ENCODE measurements around the gene DMXL1. TPM values are rescaled to one million over a fixed set of nuclear protein-coding genes. Genes with fewer than 3 reads are reported as not detected.

The DMXL1 gene
- total and polyA plus RNA-seq, 8 donors: 37.5 to 48.3 (median 42.4) TPM

DNA sequence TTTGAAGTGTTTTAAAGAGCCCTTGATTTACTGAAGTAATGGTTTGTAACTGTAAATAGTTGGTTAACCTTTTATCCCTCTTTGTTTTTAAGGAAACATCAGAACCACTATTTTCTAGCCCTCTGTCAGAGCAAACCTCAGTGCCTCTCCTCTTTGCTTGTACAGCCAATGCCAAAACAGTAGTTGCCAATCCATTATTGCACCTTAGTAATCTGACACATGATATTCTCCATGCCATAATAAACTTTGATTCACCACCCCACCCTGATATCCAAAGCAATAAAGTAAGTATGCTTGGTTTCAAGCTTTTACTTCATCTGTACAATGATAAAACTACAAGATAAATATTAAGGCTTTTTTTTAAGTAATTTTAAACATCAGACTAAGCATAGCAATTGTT lies 100.8 kb downstream of the DMXL1 start:
- Histone ChIP-seq H3K27ac (no peak overlapping the region), H3K4me1 (no peaks in the 10 kb centered on the region), H3K9me3 (no peaks in the 10 kb centered on the region), H3K4me3 (no peak overlapping the region), H3K27me3 (no peaks in the 10 kb centered on the region), H3K36me3 (peaks cover 0 to 12% of the 10 kb centered on the region in 2 donors)
- ATAC-seq: no peak
- no peak for DNase-seq
- intact Hi-C loops (cut with DNase I): no loop called here
- TF ChIP-seq, protein P1, sequence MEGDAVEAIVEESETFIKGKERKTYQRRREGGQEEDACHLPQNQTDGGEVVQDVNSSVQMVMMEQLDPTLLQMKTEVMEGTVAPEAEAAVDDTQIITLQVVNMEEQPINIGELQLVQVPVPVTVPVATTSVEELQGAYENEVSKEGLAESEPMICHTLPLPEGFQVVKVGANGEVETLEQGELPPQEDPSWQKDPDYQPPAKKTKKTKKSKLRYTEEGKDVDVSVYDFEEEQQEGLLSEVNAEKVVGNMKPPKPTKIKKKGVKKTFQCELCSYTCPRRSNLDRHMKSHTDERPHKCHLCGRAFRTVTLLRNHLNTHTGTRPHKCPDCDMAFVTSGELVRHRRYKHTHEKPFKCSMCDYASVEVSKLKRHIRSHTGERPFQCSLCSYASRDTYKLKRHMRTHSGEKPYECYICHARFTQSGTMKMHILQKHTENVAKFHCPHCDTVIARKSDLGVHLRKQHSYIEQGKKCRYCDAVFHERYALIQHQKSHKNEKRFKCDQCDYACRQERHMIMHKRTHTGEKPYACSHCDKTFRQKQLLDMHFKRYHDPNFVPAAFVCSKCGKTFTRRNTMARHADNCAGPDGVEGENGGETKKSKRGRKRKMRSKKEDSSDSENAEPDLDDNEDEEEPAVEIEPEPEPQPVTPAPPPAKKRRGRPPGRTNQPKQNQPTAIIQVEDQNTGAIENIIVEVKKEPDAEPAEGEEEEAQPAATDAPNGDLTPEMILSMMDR (IDR thresholded peaks at IDR 0.05): no peak

GRCh38 chr5:119174578-119175163 lies 103.8 kb downstream of the DMXL1 start:
- no peaks in the 10 kb centered on the region for H3K27me3 ChIP-seq
- no peak overlapping the region for H3K4me3 ChIP-seq
- ATAC-seq: no peak
- intact Hi-C loops (cut with DNase I): no loop called here
- H3K27ac ChIP-seq: no peak overlapping the region
- TF ChIP-seq, protein P1 (IDR thresholded peaks at IDR 0.05): no peak
- DNase-seq: no peak
- no peaks in the 10 kb centered on the region for H3K4me1 ChIP-seq
- peaks cover 0 to 22% of the 10 kb centered on the region in 2 donors for H3K36me3 ChIP-seq
- H3K9me3 ChIP-seq: no peaks in the 10 kb centered on the region

DNA sequence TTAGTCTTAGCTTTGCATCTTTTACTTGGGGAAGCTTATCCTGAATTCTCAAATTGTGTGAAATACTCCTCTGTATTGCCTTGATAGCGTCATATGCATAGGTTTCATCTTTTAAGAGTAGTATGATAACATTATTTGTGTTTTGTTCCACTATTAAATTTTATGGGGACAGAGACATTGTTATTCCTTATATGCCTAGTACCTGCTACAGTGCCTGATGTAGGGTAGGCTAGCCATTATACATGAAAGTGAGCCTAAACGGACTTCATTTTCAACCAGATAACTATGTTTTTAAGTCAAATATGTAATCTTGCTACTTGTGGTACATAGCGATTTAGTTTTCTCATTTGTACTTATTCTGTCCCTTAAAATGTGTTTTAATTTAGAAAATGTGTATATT lies 105.9 kb downstream of the DMXL1 start:
- TF ChIP-seq, protein P1 (IDR thresholded peaks at IDR 0.05): no peak
- intact Hi-C loops (cut with DNase I): no loop called here
- H3K4me3 ChIP-seq: no peak overlapping the region
- H3K36me3 ChIP-seq: peaks cover 0 to 22% of the 10 kb centered on the region in 2 donors
- ATAC-seq (no peak), DNase-seq (no peak)
- H3K4me1 ChIP-seq: no peaks in the 10 kb centered on the region
- no peaks in the 10 kb centered on the region for H3K9me3 ChIP-seq
- no peak overlapping the region for H3K27ac ChIP-seq
- H3K27me3 ChIP-seq: no peaks in the 10 kb centered on the region

DNA sequence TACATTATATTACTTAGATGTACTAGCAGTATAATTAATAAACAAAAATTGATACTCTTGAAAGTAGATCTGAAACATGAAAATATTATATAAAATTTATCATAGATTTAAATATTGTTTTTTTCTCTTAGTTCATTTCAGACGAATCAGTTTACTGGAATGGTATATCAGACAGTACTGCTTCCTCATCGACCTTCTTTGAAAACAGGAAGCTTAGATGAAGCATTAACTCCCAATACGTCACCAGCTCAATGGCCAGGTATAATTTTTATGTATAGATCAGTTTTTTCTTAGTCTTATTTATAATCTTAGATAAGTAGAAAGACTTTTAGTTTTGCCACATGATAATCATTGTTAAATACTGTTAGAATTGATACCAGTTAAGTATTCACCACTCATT lies 106.3 kb downstream of the DMXL1 start:
- H3K4me3 ChIP-seq: no peak overlapping the region
- intact Hi-C loops (cut with DNase I): no loop called here

GRCh38 chr5:119178435-119178834 lies 107.5 kb downstream of the DMXL1 start:
- no peak overlapping the region for H3K4me3 ChIP-seq
- H3K36me3 ChIP-seq: peaks cover 0 to 14% of the 10 kb centered on the region in 2 donors
- H3K4me1 ChIP-seq: no peaks in the 10 kb centered on the region
- DNase-seq (no peak), ATAC-seq (no peak)
- no peaks in the 10 kb centered on the region for H3K9me3 ChIP-seq
- no peak overlapping the region for H3K27ac ChIP-seq
- intact Hi-C loops (cut with DNase I): no loop called here
- H3K27me3 ChIP-seq: no peaks in the 10 kb centered on the region
- TF ChIP-seq, protein P1 (IDR thresholded peaks at IDR 0.05): no peak

More for the DNA sequence above, 106.3 kb downstream of the DMXL1 start:
- ATAC-seq: no peak
- Histone ChIP-seq H3K4me1 (no peaks in the 10 kb centered on the region), H3K27ac (no peak overlapping the region), H3K9me3 (no peaks in the 10 kb centered on the region), H3K27me3 (no peaks in the 10 kb centered on the region), H3K36me3 (peaks cover 0 to 21% of the 10 kb centered on the region in 2 donors)
- TF ChIP-seq, protein P1 (IDR thresholded peaks at IDR 0.05): no peak
- no peak for DNase-seq
